ENCODE results near the gene OVAAL.

GRCh38 chr1:180606155-180606554, 47.4 kb downstream of the OVAAL start:
- TF ChIP-seq REST (IDR thresholded peaks at IDR 0.05; ENCODE audit: insufficient read depth in 1 of 2, low read depth in 2 of 2, low read length in 2 of 2) (no peak), TAF1 (IDR thresholded peaks at IDR 0.05; ENCODE audit: borderline replicate concordance, insufficient read depth, low read length) (no peak), POLR2AphosphoS5 (IDR thresholded peaks at IDR 0.05; ENCODE audit: low read depth, low read length) (no peak)
